ENCODE data around the gene DNAJB7.
"Not testable (repeated sequence)": the region's sequence is repeated elsewhere in the genome, so short reads cannot be mapped to it uniquely, and the experiment has no call there.

Gene DNAJB7

GRCh38 chr22:40844951-40845350 is 17.0 kb downstream of the DNAJB7 start:
- DNase-seq (ENCODE audit: low read depth) = no peak

- no peak for DNase-seq (ENCODE audit: low read depth)
Measured at GRCh38 chr22:40838486-40838885, 23.4 kb downstream of the DNAJB7 start.

GRCh38 chr22:40834619-40835018 is 27.3 kb downstream of the DNAJB7 start:
- no peak for DNase-seq (ENCODE audit: low read depth)

GRCh38 chr22:40829131-40829530 is 32.8 kb downstream of the DNAJB7 start:
- DNase-seq (ENCODE audit: low read depth) = no peak

GRCh38 chr22:40826984-40827741 is 34.8 kb downstream of the DNAJB7 start:
- no peak for DNase-seq (ENCODE audit: low read depth)

- DNase-seq (ENCODE audit: low read depth) = not testable (repeated sequence)
Measured at GRCh38 chr22:40826292-40826691, 35.6 kb downstream of the DNAJB7 start.

DNA sequence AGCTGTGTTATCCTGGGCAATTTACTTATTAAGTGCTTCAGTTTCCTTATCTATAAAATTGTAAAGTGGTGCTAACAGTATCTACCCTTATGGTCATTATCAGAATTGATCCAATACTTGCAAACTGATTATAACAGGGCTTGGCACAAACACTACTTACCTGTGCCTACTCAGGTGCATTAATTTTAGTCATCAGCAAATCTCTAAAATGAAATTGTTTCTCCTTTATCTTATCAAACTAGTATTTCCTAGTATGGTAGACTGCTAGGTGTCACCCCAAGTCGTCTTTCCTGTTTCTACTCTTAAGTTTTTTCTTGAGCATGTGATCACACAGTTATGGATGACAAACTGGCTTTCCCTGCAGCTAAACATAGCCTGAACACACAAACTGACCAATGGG is 38.5 kb downstream of the DNAJB7 start:
- DNase-seq (ENCODE audit: low read depth) = no peak

- DNase-seq (ENCODE audit: low read depth) = no peak
Measured at GRCh38 chr22:40819599-40820140, 42.2 kb downstream of the DNAJB7 start.

GRCh38 chr22:40818747-40819598 is 42.9 kb downstream of the DNAJB7 start, which contains the start of gene SLC25A17:
TSS of gene SLC25A17 (minus strand) at chr22:40819346. CDS start at chr22:40819248, 98 bp downstream.
- no peak for DNase-seq (ENCODE audit: low read depth)

GRCh38 chr22:40818192-40818746 is 43.6 kb downstream of the DNAJB7 start:
- no peak for DNase-seq (ENCODE audit: low read depth)

- no peak for DNase-seq (ENCODE audit: low read depth)
Measured at GRCh38 chr22:40817737-40818136, 44.2 kb downstream of the DNAJB7 start.

- no peak for DNase-seq (ENCODE audit: low read depth)
Measured at GRCh38 chr22:40813912-40814315, 48.0 kb downstream of the DNAJB7 start.
